HG03039 (cell line): ENCODE results near the gene SRPK2.
"Not testable (repeated sequence)": the region's sequence is repeated elsewhere in the genome, so short reads cannot be mapped to it uniquely, and the experiment has no call there.

Source experiments
- ATAC-seq: cut with Tn5 transposase; IDR thresholded peaks from one replicate; pipeline ENCODE4 v1.9.1; 2021; ENCODE audit warnings: mild to moderate bottlenecking, moderate library complexity; ENCODE audit not compliant: unreplicated experiment

SRPK2 gene

GRCh38 chr7:105377903-105378302 is 10.8 kb downstream of the SRPK2 start:
- ATAC-seq: no peak

- no peak for ATAC-seq
Observed at GRCh38 chr7:105376908-105377533, 11.7 kb downstream of the SRPK2 start.

GRCh38 chr7:105369944-105370343 is 18.8 kb downstream of the SRPK2 start:
- ATAC-seq: no peak

- ATAC-seq: no peak
Observed at GRCh38 chr7:105367458-105367857, 21.3 kb downstream of the SRPK2 start.

DNA sequence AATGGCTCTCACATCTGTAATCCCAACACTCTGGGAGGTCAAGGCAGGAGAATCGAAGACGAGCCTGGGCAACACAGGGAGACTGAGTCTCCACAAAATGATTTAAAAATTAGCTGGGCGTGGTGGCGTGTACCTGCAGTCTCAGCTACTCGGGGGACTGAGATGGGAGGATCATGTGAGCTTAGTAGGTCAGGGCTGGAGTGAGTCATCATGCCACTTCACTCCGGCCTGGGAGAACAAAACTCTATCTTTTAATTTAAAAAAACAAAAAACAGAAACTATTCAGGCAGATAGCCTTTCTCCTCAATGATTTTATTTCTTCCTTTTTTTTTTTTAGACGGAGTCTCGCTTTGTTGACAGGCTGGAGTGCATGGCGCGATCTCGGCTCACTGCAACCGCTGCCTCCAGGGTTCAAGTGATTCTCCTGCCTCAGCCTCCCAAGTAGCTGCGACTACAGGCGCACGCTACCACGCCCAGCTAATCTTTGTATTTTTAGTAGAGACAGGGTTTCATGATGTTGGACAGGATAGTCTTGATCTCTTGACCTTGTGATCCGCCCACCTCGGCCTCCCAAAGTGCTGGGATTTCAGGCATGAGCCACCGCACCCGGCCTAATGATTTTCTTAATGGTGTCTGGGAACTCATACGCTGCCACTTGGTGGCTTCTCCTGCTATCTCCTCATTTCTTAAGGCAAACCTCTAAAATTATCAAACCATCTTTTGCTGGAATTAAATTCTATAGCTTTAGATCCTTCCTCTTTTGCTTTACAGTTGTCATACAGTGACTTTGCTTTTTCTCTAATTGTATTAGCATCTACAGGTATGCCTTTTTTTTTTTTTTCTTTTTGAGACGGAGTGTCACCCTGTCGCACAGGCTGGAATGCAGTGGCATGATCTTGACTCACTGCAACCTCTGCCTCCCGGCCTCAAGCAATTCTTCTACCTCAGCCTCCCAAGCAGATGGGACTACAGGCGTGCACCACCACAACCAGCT is 22.9 kb downstream of the SRPK2 start:
- ATAC-seq: no peak

GRCh38 chr7:105364684-105365083 is 24.0 kb downstream of the SRPK2 start:
- no peak for ATAC-seq

GRCh38 chr7:105363657-105364056 is 25.1 kb downstream of the SRPK2 start:
- ATAC-seq: not testable (repeated sequence)

DNA sequence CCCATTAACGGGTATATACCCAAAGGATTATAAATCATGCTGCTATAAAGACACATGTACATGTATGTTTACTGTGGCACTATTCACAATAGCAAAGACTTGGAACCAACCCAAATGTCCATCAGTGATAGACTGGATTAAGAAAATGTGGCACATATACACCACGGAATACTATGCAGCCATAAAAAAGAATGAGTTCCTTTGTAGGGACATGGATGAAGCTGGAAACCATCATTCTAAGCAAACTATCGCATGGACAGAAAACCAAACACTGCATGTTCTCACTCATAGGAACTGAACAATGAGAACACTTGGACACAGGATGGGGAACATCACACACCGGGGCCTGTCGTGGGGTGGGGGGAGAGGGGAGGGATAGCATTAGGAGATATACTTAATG is 26.0 kb downstream of the SRPK2 start:
- ATAC-seq: not testable (repeated sequence)

- not testable (repeated sequence) for ATAC-seq
Observed at GRCh38 chr7:105361995-105362394, 26.7 kb downstream of the SRPK2 start.

DNA sequence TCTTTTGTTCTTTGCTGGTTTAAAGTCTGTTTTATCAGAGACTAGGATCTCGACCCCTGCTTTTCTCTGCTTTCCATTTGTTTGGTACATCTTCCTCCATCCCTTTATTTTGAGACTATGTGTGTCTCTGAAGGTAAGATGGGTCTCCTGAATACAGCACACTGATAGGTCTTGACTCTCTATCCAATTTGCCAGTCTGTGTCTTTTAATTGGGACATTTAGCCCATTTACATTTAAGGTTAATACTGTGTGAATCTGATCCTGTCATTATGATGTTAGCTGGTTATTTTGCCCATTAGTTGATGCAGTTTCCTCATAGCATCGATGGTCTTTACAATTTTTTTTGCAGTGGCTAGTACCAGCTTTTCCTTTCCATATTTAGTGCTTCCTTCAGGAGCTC is 28.6 kb downstream of the SRPK2 start:
- not testable (repeated sequence) for ATAC-seq

- no peak for ATAC-seq
Observed at GRCh38 chr7:105355701-105356100, 33.0 kb downstream of the SRPK2 start.

DNA sequence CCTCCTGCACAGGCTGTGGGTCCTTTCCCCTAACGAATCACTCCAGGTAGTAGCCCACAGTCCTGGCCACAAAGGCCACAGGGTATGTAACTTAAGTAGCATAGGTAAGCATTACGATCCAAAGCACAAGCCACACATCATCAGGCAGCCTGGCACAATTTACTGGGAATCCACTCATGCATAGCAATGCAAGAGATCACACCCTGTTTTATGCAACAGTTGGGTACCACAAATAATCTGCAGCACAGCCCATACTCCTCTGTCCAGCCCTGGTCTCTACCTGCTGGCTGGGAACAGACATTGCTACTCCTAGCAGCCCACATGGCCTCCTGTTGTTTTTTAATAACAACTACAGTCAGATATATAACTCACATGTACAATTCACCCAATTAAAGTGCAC is 34.3 kb downstream of the SRPK2 start:
- ATAC-seq: no peak

- ATAC-seq: no peak
Observed at GRCh38 chr7:105353752-105354328, 34.9 kb downstream of the SRPK2 start.

DNA sequence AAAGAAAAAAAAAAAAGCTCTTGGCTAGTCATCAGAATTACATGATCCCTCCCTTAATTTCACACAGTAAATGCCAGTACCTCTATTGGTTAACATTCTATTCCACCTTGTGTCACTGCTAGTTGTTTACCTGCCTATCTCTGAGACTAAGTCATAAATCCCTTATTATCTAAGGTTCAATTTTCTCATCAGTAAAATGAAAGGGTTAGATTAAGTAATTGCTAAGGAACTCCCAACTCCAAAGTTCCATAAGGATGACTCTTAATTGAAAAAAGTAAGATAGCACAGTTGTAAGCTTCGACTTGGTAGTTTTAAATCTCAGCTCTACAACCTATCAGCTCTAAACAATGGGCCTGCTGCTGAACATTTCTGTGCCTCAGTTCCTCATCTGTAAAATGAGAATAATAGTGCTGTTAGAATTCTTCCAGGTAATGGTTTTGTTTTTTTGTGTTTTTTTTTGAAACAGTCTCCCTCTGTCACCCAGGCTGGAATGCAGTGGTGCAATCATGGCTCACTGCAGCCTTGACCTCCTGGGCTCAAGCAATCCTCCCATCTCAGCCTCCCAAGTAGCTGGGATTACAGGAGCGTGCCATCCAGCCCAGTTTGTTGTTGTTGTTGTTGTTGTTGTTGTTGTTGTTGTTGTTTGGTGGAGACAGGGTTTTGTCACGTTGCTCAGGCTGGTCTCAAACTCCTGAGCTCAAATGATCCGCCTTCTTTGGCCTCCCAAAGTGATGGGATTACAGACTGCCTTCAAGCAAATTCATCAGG is 35.6 kb downstream of the SRPK2 start:
- no peak for ATAC-seq

GRCh38 chr7:105352018-105352612 is 36.6 kb downstream of the SRPK2 start:
- ATAC-seq: peak; percentile 91

DNA sequence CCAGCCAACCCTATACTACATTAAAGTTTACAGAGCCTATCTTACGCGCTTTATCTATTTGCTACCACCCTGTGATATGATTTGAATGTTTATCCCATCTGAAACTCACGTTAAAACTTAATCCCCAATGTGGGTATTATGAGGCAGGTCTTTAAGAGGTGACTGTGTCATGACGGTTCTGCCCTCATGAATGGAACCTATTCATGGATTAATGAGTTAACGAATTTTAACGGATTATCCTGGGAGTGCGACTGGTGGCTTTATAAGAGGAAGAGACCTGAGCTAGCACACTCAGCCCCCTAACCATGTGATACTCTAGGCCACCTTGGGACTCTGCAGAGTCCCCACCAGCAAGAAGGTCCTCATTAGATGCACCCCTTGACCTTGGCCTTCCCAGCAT is 37.8 kb downstream of the SRPK2 start:
- no peak for ATAC-seq

DNA sequence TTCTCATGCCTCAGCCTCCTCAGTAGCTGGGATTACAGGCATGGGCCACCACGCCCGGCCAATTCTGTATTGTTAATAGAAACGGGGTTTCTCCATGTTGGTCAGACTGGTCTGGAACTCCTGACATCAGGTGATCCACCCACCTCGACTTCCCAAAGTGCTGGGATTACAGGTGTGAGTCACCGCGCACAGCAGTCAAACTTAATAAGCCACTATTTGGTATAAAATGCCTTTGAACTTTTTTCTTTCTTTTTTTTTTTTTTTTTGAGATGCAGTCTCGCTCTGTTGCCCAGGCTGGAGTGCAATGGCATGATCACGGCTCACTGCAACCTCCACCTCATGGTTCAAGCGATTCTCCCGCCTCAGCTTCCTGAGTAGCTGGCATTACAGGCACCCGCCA is 40.5 kb downstream of the SRPK2 start:
- not testable (repeated sequence) for ATAC-seq

DNA sequence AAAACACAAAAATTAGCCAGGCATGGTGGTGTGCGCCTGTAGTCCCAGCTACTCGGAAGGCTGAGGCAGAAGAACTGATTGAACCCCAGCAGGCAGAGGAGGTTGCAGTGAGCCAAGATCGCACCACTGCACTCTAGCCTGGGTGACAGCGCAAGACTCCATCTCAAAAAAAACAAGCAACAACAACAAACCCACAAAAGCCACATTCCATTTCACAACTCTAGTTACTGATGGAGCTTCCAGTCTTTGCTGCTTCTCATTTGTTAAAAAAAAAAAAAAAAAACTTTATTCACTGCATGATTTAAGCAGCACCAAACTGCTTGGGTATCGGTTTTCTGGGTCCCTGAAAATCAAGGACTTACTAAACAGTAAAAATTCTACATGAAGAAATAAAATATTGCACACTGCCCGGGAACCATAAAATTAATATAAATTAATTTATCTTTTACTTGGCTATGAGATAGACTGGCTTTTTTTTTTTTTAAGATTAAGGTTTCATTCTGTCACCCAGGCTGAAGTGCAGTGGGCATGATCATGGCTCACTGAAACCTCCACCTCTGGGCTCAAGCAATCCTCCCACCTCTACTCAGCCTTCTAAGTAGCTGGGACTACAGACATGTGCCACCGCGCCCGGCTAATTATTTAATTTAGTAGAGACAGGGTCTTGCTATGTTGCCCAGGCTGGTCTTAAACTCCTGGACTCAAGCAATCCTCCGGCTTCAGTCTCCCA is 42.0 kb downstream of the SRPK2 start:
- no peak for ATAC-seq

- ATAC-seq: no peak
Observed at GRCh38 chr7:105346138-105346537, 42.6 kb downstream of the SRPK2 start.

DNA sequence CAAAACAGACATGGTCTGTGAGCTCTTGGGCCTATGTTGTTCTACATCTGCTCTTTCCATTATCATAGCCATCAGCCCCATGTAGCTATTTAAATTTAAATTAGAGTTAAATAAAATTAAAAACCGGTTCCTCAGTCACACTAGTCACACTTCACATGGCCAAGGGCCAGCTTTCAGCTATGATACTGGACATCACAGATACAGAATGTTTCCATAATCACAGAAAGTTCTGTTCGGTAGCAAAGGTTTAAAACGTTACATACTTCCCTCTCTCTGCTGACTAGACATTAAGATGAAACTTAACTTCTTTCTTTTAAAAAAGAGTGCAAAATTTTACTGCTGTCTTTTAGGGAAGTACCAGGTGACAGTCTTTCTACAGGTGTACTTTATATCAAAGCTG is 43.0 kb downstream of the SRPK2 start:
- ATAC-seq: no peak
